ENCODE measurements around the gene KLHL29. TPM values are rescaled to one million over a fixed set of nuclear protein-coding genes. Genes with fewer than 3 reads are reported as not detected.

KLHL29 gene
- total and polyA plus RNA-seq, 2 experiments from 2014 or later: 3.8 to 9.9 TPM

GRCh38 chr2:23460228-23460627 lies 75.2 kb downstream of the KLHL29 start:
- Histone ChIP-seq H2AFZ (no peak overlapping the region), H3K4me1 (ENCODE audit: insufficient read depth) (peaks cover 4% of the 10 kb centered on the region), H3K9me3 (ENCODE audit: low read depth) (no peaks in the 10 kb centered on the region), H3K27me3 (no peaks in the 10 kb centered on the region), H3K79me2 (no peaks in the 10 kb centered on the region), H3K27ac (no peak overlapping the region), H3K4me3 (no peak overlapping the region), H3K4me2 (no peak overlapping the region), H3K9me2 (replicated peaks; ENCODE audit: insufficient read depth) (no peaks in the 10 kb centered on the region), H4K20me1 (ENCODE audit: insufficient read depth, poor library complexity, severe bottlenecking) (no peaks in the 10 kb centered on the region), H3K36me3 (replicated peaks; ENCODE audit: insufficient read depth, low read depth) (no peaks in the 10 kb centered on the region)
- no peak for DNase-seq (ENCODE audit: low spot score)
- TF ChIP-seq EZH2phosphoT487 (IDR thresholded peaks at IDR 0.05; ENCODE audit: low read depth, severe bottlenecking, unreplicated experiment): no peak
- TF ChIP-seq CTCF (IDR thresholded peaks at IDR 0.05; ENCODE audit: poor library complexity): peak; percentile 38
- 90% methylated on average over 1 of the region's 1 CpG for WGBS (ENCODE audit: low lambda C conversion rate, missing lambda C conversion rate)

- 87% methylated on average over 5 of the region's 5 CpGs for WGBS (ENCODE audit: low lambda C conversion rate, missing lambda C conversion rate)
- Histone ChIP-seq H3K27ac (no peak overlapping the region), H3K4me1 (ENCODE audit: insufficient read depth) (no peaks in the 10 kb centered on the region), H3K9me2 (replicated peaks; ENCODE audit: insufficient read depth) (no peaks in the 10 kb centered on the region), H3K4me3 (no peak overlapping the region), H4K20me1 (ENCODE audit: insufficient read depth, poor library complexity, severe bottlenecking) (no peaks in the 10 kb centered on the region), H3K9me3 (ENCODE audit: low read depth) (no peaks in the 10 kb centered on the region), H3K27me3 (no peaks in the 10 kb centered on the region), H3K4me2 (no peak overlapping the region), H3K36me3 (replicated peaks; ENCODE audit: insufficient read depth, low read depth) (no peaks in the 10 kb centered on the region), H3K79me2 (no peaks in the 10 kb centered on the region), H2AFZ (no peak overlapping the region)
- DNase-seq (ENCODE audit: low spot score): no peak
- no peak for TF ChIP-seq EZH2phosphoT487 (IDR thresholded peaks at IDR 0.05; ENCODE audit: low read depth, severe bottlenecking, unreplicated experiment)
- no peak for TF ChIP-seq EZH2 (IDR thresholded peaks at IDR 0.05; ENCODE audit: borderline replicate concordance)
- TF ChIP-seq CTCF (IDR thresholded peaks at IDR 0.05; ENCODE audit: poor library complexity): no peak
Observed at GRCh38 chr2:23460993-23461392, 76.0 kb downstream of the KLHL29 start.

- no peak overlapping the region for H3K27ac ChIP-seq
- H4K20me1 ChIP-seq (ENCODE audit: insufficient read depth, poor library complexity, severe bottlenecking): no peaks in the 10 kb centered on the region
- H3K4me1 ChIP-seq (ENCODE audit: insufficient read depth): no peaks in the 10 kb centered on the region
- no peak overlapping the region for H3K4me3 ChIP-seq
- no peaks in the 10 kb centered on the region for H3K9me3 ChIP-seq (ENCODE audit: low read depth)
- TF ChIP-seq CTCF (IDR thresholded peaks at IDR 0.05; ENCODE audit: poor library complexity) (no peak), EZH2phosphoT487 (IDR thresholded peaks at IDR 0.05; ENCODE audit: low read depth, severe bottlenecking, unreplicated experiment) (no peak), EZH2 (IDR thresholded peaks at IDR 0.05; ENCODE audit: borderline replicate concordance) (no peak)
- H3K36me3 ChIP-seq (replicated peaks; ENCODE audit: insufficient read depth, low read depth): no peaks in the 10 kb centered on the region
- H3K79me2 ChIP-seq: no peaks in the 10 kb centered on the region
- DNase-seq (ENCODE audit: low spot score): no peak
- H2AFZ ChIP-seq: no peak overlapping the region
- no peaks in the 10 kb centered on the region for H3K27me3 ChIP-seq
- H3K4me2 ChIP-seq: no peak overlapping the region
- H3K9me2 ChIP-seq (replicated peaks; ENCODE audit: insufficient read depth): no peaks in the 10 kb centered on the region
- WGBS (ENCODE audit: low lambda C conversion rate, missing lambda C conversion rate): 82% methylated on average over 6 of the region's 6 CpGs
Observed at GRCh38 chr2:23464156-23464555, 79.2 kb downstream of the KLHL29 start.

Measured in hepatocyte (in vitro differentiated cells).